Gastrocnemius medialis (tissue), 4 donors: ENCODE data around the gene SCO1.

Experiments
- POLR2A ChIP-seq, 2 donors: fragments of 450-650 bp; IDR thresholded peaks; one replicate each; pipeline ENCODE4 v1.6.1; 2017; ENCODE audit warnings: antibody characterized with exemption in 2 of 2, mild to moderate bottlenecking in 2 of 2, moderate library complexity in 2 of 2
- TF ChIP-seq, protein P1 (sequence below), 5 experiments: fragments of 450-650 bp in 3 of 5; fragments of 200-600 bp in 2 of 5; sonication (generic) in 2 of 5; IDR thresholded peaks in 4 of 5; conservative IDR thresholded peaks in 1 of 5; 1 replicate in 4 of 5; 2 replicates in 1 of 5; pipeline ENCODE4 v1.5.1; 2016 to 2019; ENCODE audit warnings: antibody characterized with exemption in 5 of 5, mild to moderate bottlenecking in 3 of 5, moderate library complexity in 3 of 5

DNA sequence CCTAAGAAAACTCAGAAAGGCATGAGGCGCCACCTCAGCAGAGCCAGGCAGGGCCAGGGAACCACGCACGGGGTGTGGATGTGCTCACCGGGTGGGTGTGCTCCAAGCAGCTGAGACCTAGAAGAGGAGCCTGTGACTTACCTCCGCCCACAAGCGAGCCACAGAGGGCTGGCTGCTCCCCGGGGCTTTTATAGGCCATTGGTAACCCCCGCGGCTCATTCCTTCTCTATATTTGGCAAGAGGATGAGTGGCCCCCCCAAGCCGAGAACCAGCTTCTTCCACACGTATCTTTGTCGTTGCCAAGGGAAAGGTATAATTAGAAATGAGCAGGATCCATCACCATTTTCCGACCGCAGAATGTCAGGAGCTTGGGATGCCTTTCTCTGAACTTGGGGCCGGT, 40.2 kb downstream of the SCO1 start, which contains the start of gene MYH3:
- TF ChIP-seq, protein P1, sequence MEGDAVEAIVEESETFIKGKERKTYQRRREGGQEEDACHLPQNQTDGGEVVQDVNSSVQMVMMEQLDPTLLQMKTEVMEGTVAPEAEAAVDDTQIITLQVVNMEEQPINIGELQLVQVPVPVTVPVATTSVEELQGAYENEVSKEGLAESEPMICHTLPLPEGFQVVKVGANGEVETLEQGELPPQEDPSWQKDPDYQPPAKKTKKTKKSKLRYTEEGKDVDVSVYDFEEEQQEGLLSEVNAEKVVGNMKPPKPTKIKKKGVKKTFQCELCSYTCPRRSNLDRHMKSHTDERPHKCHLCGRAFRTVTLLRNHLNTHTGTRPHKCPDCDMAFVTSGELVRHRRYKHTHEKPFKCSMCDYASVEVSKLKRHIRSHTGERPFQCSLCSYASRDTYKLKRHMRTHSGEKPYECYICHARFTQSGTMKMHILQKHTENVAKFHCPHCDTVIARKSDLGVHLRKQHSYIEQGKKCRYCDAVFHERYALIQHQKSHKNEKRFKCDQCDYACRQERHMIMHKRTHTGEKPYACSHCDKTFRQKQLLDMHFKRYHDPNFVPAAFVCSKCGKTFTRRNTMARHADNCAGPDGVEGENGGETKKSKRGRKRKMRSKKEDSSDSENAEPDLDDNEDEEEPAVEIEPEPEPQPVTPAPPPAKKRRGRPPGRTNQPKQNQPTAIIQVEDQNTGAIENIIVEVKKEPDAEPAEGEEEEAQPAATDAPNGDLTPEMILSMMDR (IDR thresholded peaks at IDR 0.05 in 4 of 5, conservative IDR thresholded peaks at IDR 0.05 in 1 of 5), result no peak
- TF ChIP-seq POLR2A (IDR thresholded peaks at IDR 0.05), result no peak
